Muscle of arm (tissue), 14 donors: ENCODE data around the gene TMEM215. TPM values are rescaled to one million over a fixed set of nuclear protein-coding genes. Genes with fewer than 3 reads are reported as not detected.
"Not testable (repeated sequence)": the region's sequence is repeated elsewhere in the genome, so short reads cannot be mapped to it uniquely, and the experiment has no call there.

Source experiments
- DNase-seq: peaks from one replicate; pipeline ENCODE4 v3.0.0-alpha.2; 2013
- long read RNA-seq, 11 donors: transcript quantifications; one replicate each; lab custom pipeline, GENCODE V29; 2026
- polyA plus RNA-seq, 12 donors: library from polyadenylated mRNA; unstranded; fragments of 120-200 nt; gene quantifications; one replicate each; pipeline ENCODE4 v1.2.1, GENCODE V29; 2013; ENCODE audit not compliant: insufficient read length in 12 of 12

Gene TMEM215
- 1 to 10 TPM in 5 of 12 donors, under 1 TPM in 5, not detected in 2; 0.48 to 2.5 (median 1.0) TPM for polyA plus RNA-seq
- long read RNA-seq, donor 1: 0 reads
- long read RNA-seq, donor 2: 0 reads
- long read RNA-seq, donor 3: 0 reads
- long read RNA-seq, donor 4: 0 reads
- long read RNA-seq, donor 5: 0 reads
- long read RNA-seq, donor 6: 0 reads
- long read RNA-seq, donor 7: 0 reads
- long read RNA-seq, donor 8, partial matches to known transcripts: 0 of 1 reads
- long read RNA-seq, donor 8, other reads (novel, unspliced or antisense): 0 of 1 reads
- long read RNA-seq, donor 9: 0 reads
- long read RNA-seq, donor 10: 0 reads
- long read RNA-seq, donor 11, partial matches to known transcripts: 0 of 1 reads
- long read RNA-seq, donor 11, other reads (novel, unspliced or antisense): 0 of 1 reads

GRCh38 chr9:32783168-32783891 is at the start of gene TMEM215:
TSS of gene TMEM215 (plus strand) at chr9:32783540. CDS start at chr9:32784184, 644 bp downstream.
- peak; percentile 40 for DNase-seq

GRCh38 chr9:32735476-32735875 is 47.9 kb upstream of the TMEM215 start:
- peak; percentile 64 for DNase-seq

- DNase-seq: no peak
These were observed 46.0 kb upstream of the TMEM215 start for GRCh38 chr9:32737378-32737777.

- no peak for DNase-seq
These were observed 44.7 kb upstream of the TMEM215 start for GRCh38 chr9:32738501-32739172.

- DNase-seq: no peak
These were observed 41.6 kb upstream of the TMEM215 start for GRCh38 chr9:32741706-32742105.

GRCh38 chr9:32742296-32742695 is 41.0 kb upstream of the TMEM215 start:
- no peak for DNase-seq

GRCh38 chr9:32748013-32748412 is 35.3 kb upstream of the TMEM215 start:
- no peak for DNase-seq

GRCh38 chr9:32755730-32756129 is 27.6 kb upstream of the TMEM215 start:
- no peak for DNase-seq

GRCh38 chr9:32764139-32764538 is 19.2 kb upstream of the TMEM215 start:
- no peak for DNase-seq

GRCh38 chr9:32775283-32775682 is 8.1 kb upstream of the TMEM215 start:
- DNase-seq: no peak

- DNase-seq: no peak
These were observed 7.1 kb upstream of the TMEM215 start for GRCh38 chr9:32776201-32776600.

GRCh38 chr9:32782476-32783167 is 718 bp upstream of the TMEM215 start:
- DNase-seq: no peak

- DNase-seq: peak; percentile 75
These were observed 4.5 kb downstream of the TMEM215 start for GRCh38 chr9:32787816-32788215.

GRCh38 chr9:32796015-32796414 is 12.7 kb downstream of the TMEM215 start:
- not testable (repeated sequence) for DNase-seq

- DNase-seq: no peak
These were observed 18.2 kb downstream of the TMEM215 start for GRCh38 chr9:32801530-32801929.

- no peak for DNase-seq
These were observed 23.9 kb downstream of the TMEM215 start for GRCh38 chr9:32807217-32807616.

- no peak for DNase-seq
These were observed 27.9 kb downstream of the TMEM215 start for GRCh38 chr9:32811246-32811645.

GRCh38 chr9:32820322-32820721 is 37.0 kb downstream of the TMEM215 start:
- DNase-seq: no peak

- no peak for DNase-seq
These were observed 39.8 kb downstream of the TMEM215 start for GRCh38 chr9:32823101-32823500.

- no peak for DNase-seq
These were observed 40.2 kb downstream of the TMEM215 start for GRCh38 chr9:32823551-32823950.

- DNase-seq: no peak
These were observed 41.9 kb downstream of the TMEM215 start for GRCh38 chr9:32825203-32825602.

GRCh38 chr9:32828861-32829260 is 45.5 kb downstream of the TMEM215 start:
- no peak for DNase-seq
